ENCODE results near the gene KIAA1549. TPM values are rescaled to one million over a fixed set of nuclear protein-coding genes. Genes with fewer than 3 reads are reported as not detected.

KIAA1549 gene
- total and polyA plus RNA-seq, 3 donors from 2014 or later, result 4.4 to 8.0 (median 7.4) TPM

GRCh38 chr7:139022286-139022685 lies 41.1 kb upstream of the KIAA1549 start:
- no peak for DNase-seq
- Histone ChIP-seq H3K4me3 (no peak overlapping the region), H3K27me3 (no peaks in the 10 kb centered on the region), H3K4me1 (peaks cover 3% of the 10 kb centered on the region), H3K36me3 (ENCODE audit: low read depth, missing control alignments) (no peaks in the 10 kb centered on the region), H3K9me3 (no peaks in the 10 kb centered on the region), H3K27ac (peak overlapping the region in 1 of 2 donors; percentile 29)
- intact Hi-C loops (cut with DNase I; ENCODE audit: low total_unique reads), result no loop called here
- WGBS, 2 donors, result 57 to 80% methylated on average over 4 of the region's 4 CpGs
- no peak for TF ChIP-seq POLR2A (IDR thresholded peaks at IDR 0.05)
- TF ChIP-seq, protein P1, sequence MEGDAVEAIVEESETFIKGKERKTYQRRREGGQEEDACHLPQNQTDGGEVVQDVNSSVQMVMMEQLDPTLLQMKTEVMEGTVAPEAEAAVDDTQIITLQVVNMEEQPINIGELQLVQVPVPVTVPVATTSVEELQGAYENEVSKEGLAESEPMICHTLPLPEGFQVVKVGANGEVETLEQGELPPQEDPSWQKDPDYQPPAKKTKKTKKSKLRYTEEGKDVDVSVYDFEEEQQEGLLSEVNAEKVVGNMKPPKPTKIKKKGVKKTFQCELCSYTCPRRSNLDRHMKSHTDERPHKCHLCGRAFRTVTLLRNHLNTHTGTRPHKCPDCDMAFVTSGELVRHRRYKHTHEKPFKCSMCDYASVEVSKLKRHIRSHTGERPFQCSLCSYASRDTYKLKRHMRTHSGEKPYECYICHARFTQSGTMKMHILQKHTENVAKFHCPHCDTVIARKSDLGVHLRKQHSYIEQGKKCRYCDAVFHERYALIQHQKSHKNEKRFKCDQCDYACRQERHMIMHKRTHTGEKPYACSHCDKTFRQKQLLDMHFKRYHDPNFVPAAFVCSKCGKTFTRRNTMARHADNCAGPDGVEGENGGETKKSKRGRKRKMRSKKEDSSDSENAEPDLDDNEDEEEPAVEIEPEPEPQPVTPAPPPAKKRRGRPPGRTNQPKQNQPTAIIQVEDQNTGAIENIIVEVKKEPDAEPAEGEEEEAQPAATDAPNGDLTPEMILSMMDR (IDR thresholded peaks at IDR 0.05), result no peak

DNA sequence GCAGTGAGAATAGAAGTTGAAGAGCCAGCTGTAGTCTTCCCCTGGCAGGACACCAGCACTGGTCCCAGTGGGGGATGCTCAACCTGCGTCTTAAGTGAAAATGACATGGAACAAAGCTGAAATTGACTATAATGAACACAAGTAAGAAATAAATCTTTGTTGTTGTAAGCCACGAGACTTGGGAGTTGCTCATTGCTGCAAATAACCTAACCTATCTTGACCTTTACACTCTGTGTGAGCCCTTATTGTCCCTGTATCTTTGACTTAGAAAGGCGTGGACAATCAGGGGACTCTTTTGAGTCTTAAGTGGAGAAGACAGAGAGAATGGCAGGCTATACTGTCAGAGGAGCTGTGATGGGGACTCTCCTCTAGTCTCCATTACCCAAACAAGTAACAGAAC lies 37.7 kb upstream of the KIAA1549 start:
- H3K36me3 ChIP-seq (ENCODE audit: low read depth, missing control alignments), result no peaks in the 10 kb centered on the region
- H3K4me3 ChIP-seq, result no peak overlapping the region
- TF ChIP-seq, protein P1 (IDR thresholded peaks at IDR 0.05), result no peak
- no peak for TF ChIP-seq POLR2A (IDR thresholded peaks at IDR 0.05)
- no peaks in the 10 kb centered on the region for H3K9me3 ChIP-seq
- WGBS, 2 donors, result 41 to 50% methylated on average over 3 of the region's 3 CpGs
- H3K27ac ChIP-seq, result no peak overlapping the region
- intact Hi-C loops (cut with DNase I; ENCODE audit: low total_unique reads), result no loop called here
- peaks cover 3% of the 10 kb centered on the region for H3K4me1 ChIP-seq
- no peaks in the 10 kb centered on the region for H3K27me3 ChIP-seq
- no peak for DNase-seq

- TF ChIP-seq POLR2A (IDR thresholded peaks at IDR 0.05), result no peak
- TF ChIP-seq, protein P1 (IDR thresholded peaks at IDR 0.05), result peak; percentile 58 to 67 (median 63)
- Histone ChIP-seq H3K4me1 (peaks cover 3% of the 10 kb centered on the region), H3K36me3 (ENCODE audit: low read depth, missing control alignments) (no peaks in the 10 kb centered on the region), H3K4me3 (no peak overlapping the region), H3K27me3 (no peaks in the 10 kb centered on the region), H3K27ac (no peak overlapping the region), H3K9me3 (no peaks in the 10 kb centered on the region)
- WGBS, 2 donors, result 25 to 54% methylated on average over 7 of the region's 7 CpGs
- peak; percentile 85 for DNase-seq
- intact Hi-C loops (cut with DNase I; ENCODE audit: low total_unique reads), result no loop called here
Measured at GRCh38 chr7:139016931-139017511, 35.8 kb upstream of the KIAA1549 start.

DNA sequence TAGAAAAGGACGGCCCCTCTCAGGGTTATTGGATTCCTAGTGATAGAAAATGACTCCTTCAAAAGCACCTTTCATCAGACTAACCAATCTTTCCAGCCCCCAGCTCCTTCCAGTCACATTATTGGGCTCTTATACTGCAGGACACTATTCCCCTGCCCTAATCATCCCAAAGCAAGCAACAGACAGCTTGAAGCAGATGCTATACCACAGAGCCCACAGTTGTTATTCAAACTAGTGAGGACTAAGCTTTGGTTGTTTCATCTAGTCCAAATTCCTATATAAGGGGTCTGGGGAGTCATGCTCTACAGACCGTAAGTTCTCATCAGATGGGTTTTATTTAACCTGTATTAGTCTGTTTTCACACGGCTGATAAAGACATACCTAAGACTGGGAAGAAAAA lies 30.2 kb upstream of the KIAA1549 start:
- TF ChIP-seq, protein P1 (IDR thresholded peaks at IDR 0.05), result no peak
- TF ChIP-seq POLR2A (IDR thresholded peaks at IDR 0.05), result no peak
- H3K27ac ChIP-seq, result no peak overlapping the region
- WGBS, 2 donors, result 86 to 95% methylated on average over 3 of the region's 3 CpGs
- no peaks in the 10 kb centered on the region for H3K36me3 ChIP-seq (ENCODE audit: low read depth, missing control alignments)
- intact Hi-C loops (cut with DNase I; ENCODE audit: low total_unique reads), result no loop called here
- no peaks in the 10 kb centered on the region for H3K9me3 ChIP-seq
- no peak overlapping the region for H3K4me3 ChIP-seq
- H3K4me1 ChIP-seq, result no peaks in the 10 kb centered on the region
- no peaks in the 10 kb centered on the region for H3K27me3 ChIP-seq
- no peak for DNase-seq

Data from testis (tissue), 3 donors.